Activated CD8-positive, alpha-beta T cell treated with anti-CD3 and anti-CD28 coated beads for 36 hours (primary cell): Measurements from ENCODE around the gene GPR152. TPM values are rescaled to one million over a fixed set of nuclear protein-coding genes. Genes with fewer than 3 reads are reported as not detected.

Experiments used
- ATAC-seq: fragments of 200-7000 bp; cut with Tn5 transposase; one replicate; pipeline ENCODE4 v1.10.0; 2021; ENCODE audit warnings: mild to moderate bottlenecking, moderate library complexity
- CTCF ChIA-PET: fragments of 350-600 bp; sonication (Branson Sonifier 250); formaldehyde crosslinking; loops from one replicate; lab custom pipeline; 2021; ENCODE audit warnings: antibody characterized with exemption; lab: Charles Lee
- POLR2A ChIA-PET: fragments of 350-600 bp; sonication (Branson Sonifier 250); formaldehyde crosslinking; loops from one replicate; lab custom pipeline; 2021; ENCODE audit warnings: antibody characterized with exemption; lab: Charles Lee
- DNase-seq: peaks from one replicate; pipeline ENCODE4 v3.0.0-alpha.2; 2020
- H3K27ac Mint-ChIP-seq: one replicate; pipeline ENCODE4 v1.8.0; 2021; ENCODE audit warnings: mild to moderate bottlenecking, mixed read lengths
- H3K27me3 Mint-ChIP-seq: one replicate; pipeline ENCODE4 v1.8.0; 2021; ENCODE audit warnings: mixed read lengths
- H3K36me3 Mint-ChIP-seq: one replicate; pipeline ENCODE4 v1.8.0; 2021; ENCODE audit warnings: low read depth, mixed read lengths
- H3K4me1 Mint-ChIP-seq: one replicate; pipeline ENCODE4 v1.8.0; 2021; ENCODE audit warnings: low read depth, mixed read lengths
- H3K4me3 Mint-ChIP-seq: one replicate; pipeline ENCODE4 v1.8.0; 2021; ENCODE audit warnings: mild to moderate bottlenecking, moderate library complexity, mixed read lengths
- H3K9me3 Mint-ChIP-seq: one replicate; pipeline ENCODE4 v1.8.0; 2021; ENCODE audit warnings: mixed read lengths
- CTCF ChIP-seq: fragments of 200-600 bp; IDR thresholded peaks from one replicate; pipeline ENCODE4 v1.8.0; 2022; ENCODE audit warnings: antibody characterized with exemption, mild to moderate bottlenecking
- intact Hi-C: fragments of 100-400 bp; cut with micrococcal nuclease; formaldehyde crosslinking; loops from one replicate; pipeline ENCODE4 v1.10.0; 2022
- total RNA-seq, 2 experiments: library from RNA; stranded (reverse); gene quantifications; one replicate each; pipeline ENCODE4 v1.2.3, GENCODE V29; 2021

GPR152 gene
- total RNA-seq, 2 experiments from 2014 or later, result not detected

- intact Hi-C loops, result no loop called here
- Mint-ChIP-seq H3K4me1 (peaks cover 58% of the 10 kb centered on the region), H3K27ac (peak overlapping the region; percentile 65)
Measured at GRCh38 chr11:67417425-67417824, 35.1 kb downstream of the GPR152 start.

GRCh38 chr11:67416416-67417335 is 35.9 kb downstream of the GPR152 start:
- H3K27ac Mint-ChIP-seq, result peak overlapping the region; percentile 85
- ChIA-PET POLR2A (interaction anchor here (0.7 to 10.0 kb wide), 8 partner anchors 9 to 89 kb away, joined by 3 to 178 read pairs (median 25); partner anchors contain the start of genes AIP, PPP1CA, PTPRCAP and RAD9A), CTCF (interaction anchor here (1.4 to 2.0 kb wide), 2 partner anchors 14 to 74 kb away, joined by 3 to 6 read pairs; partner anchors contain the start of gene PPP1CA)
- H3K4me3 Mint-ChIP-seq, result peak overlapping the region; percentile 71
- no peaks in the 10 kb centered on the region for H3K36me3 Mint-ChIP-seq
- TF ChIP-seq CTCF, result no peak
- H3K27me3 Mint-ChIP-seq, result no peaks in the 10 kb centered on the region
- ATAC-seq, result peak; percentile 15
- peaks cover 65% of the 10 kb centered on the region for H3K4me1 Mint-ChIP-seq
- H3K9me3 Mint-ChIP-seq, result no peaks in the 10 kb centered on the region
- DNase-seq, result peak; percentile 81
- intact Hi-C loops, result no loop called here

More at GRCh38 chr11:67417425-67417824, 35.1 kb downstream of the GPR152 start:
- no peaks in the 10 kb centered on the region for H3K36me3 Mint-ChIP-seq
- no peaks in the 10 kb centered on the region for H3K9me3 Mint-ChIP-seq
- no peak for TF ChIP-seq CTCF
- ATAC-seq, result no peak
- no peaks in the 10 kb centered on the region for H3K27me3 Mint-ChIP-seq
- POLR2A ChIA-PET, result interaction anchor here (0.7 to 10.0 kb wide), 10 partner anchors 9 to 167 kb away, joined by 3 to 178 read pairs (median 18); partner anchors contain the start of genes AIP, GSTP1, PPP1CA and PTPRCAP
- DNase-seq, result no peak
- CTCF ChIA-PET, result interaction anchor here (0.8 to 2.0 kb wide), 6 partner anchors 12 to 74 kb away, joined by 3 to 6 read pairs (median 4); partner anchors contain the start of genes POLD4 and PPP1CA
- peak overlapping the region; percentile 82 for H3K4me3 Mint-ChIP-seq

- CTCF ChIA-PET, result interaction anchor here (1.4 to 2.0 kb wide), 2 partner anchors 13 to 75 kb away, joined by 3 to 6 read pairs; partner anchors contain the start of gene PPP1CA
- intact Hi-C loops, result no loop called here
- H3K9me3 Mint-ChIP-seq, result no peaks in the 10 kb centered on the region
- no peaks in the 10 kb centered on the region for H3K27me3 Mint-ChIP-seq
- H3K36me3 Mint-ChIP-seq, result peaks cover under 1% of the 10 kb centered on the region
- peaks cover 71% of the 10 kb centered on the region for H3K4me1 Mint-ChIP-seq
- ATAC-seq (no peak), DNase-seq (no peak)
- H3K4me3 Mint-ChIP-seq, result peak within 1 kb of the TSS; percentile 71
- POLR2A ChIA-PET, result interaction anchor here (1.1 to 10.0 kb wide), 6 partner anchors 8 to 24 kb away, joined by 3 to 178 read pairs (median 44); partner anchors contain the start of genes PPP1CA, PTPRCAP, RAD9A and TBC1D10C
- no peak for TF ChIP-seq CTCF
- peak within 1 kb of the TSS; percentile 85 for H3K27ac Mint-ChIP-seq
Measured at GRCh38 chr11:67415501-67416304, 36.8 kb downstream of the GPR152 start, which contains the start of gene CARNS1. Gene CARNS1, plus strand, starts transcription at chr11:67415678. Its CDS starts 522 bp downstream, at chr11:67416200.

- no peaks in the 10 kb centered on the region for H3K9me3 Mint-ChIP-seq
- ChIA-PET POLR2A (interaction anchor here (0.7 to 3.3 kb wide), 14 partner anchors 10 to 126 kb away, joined by 3 to 17 read pairs (median 5); partner anchors contain the start of genes AIP, PPP1CA, PTPRCAP and RPS6KB2), CTCF (interaction anchor here (0.9 to 1.7 kb wide), 6 partner anchors 9 to 93 kb away, joined by 3 to 6 read pairs (median 3); partner anchors contain the start of genes PPP1CA and TBC1D10C)
- peaks cover 76% of the 10 kb centered on the region for H3K4me1 Mint-ChIP-seq
- ATAC-seq, result no peak
- DNase-seq, result no peak
- intact Hi-C loops, result no loop called here
- peak overlapping the region; percentile 6 for H3K27ac Mint-ChIP-seq
- H3K27me3 Mint-ChIP-seq, result no peaks in the 10 kb centered on the region
- no peak for TF ChIP-seq CTCF
- no peak overlapping the region for H3K4me3 Mint-ChIP-seq
- H3K36me3 Mint-ChIP-seq, result peaks cover 16% of the 10 kb centered on the region
Measured at GRCh38 chr11:67413266-67413849, 39.2 kb downstream of the GPR152 start.
